Hepatocyte (in vitro differentiated cells): Measurements from ENCODE around the gene LBP. TPM values are rescaled to one million over a fixed set of nuclear protein-coding genes. Genes with fewer than 3 reads are reported as not detected.

ENCODE experiments used
- DNase-seq: peaks from one replicate; pipeline ENCODE4 v3.0.0-alpha.2; 2016; ENCODE audit warnings: low spot score
- H2AFZ ChIP-seq: fragments of 200-600 bp; sonication (generic); 2 replicates; pipeline ENCODE4 v1.6.0; 2016; ENCODE audit warnings: antibody characterized with exemption, mild to moderate bottlenecking
- H3K27ac ChIP-seq: fragments of 200-600 bp; sonication (generic); 2 replicates; pipeline ENCODE4 v1.5.1; 2016; ENCODE audit warnings: mild to moderate bottlenecking
- H3K27me3 ChIP-seq: fragments of 200-600 bp; sonication (generic); 2 replicates; pipeline ENCODE4 v1.6.1; 2016
- H3K36me3 ChIP-seq: fragments of 200-600 bp; sonication (generic); replicated peaks from 2 replicates; pipeline ENCODE4 v1.5.1; 2016; ENCODE audit warnings: low read depth; ENCODE audit not compliant: insufficient read depth
- H3K4me1 ChIP-seq: fragments of 200-600 bp; sonication (generic); 2 replicates; pipeline ENCODE4 v1.5.1; 2016; ENCODE audit warnings: mild to moderate bottlenecking, moderate library complexity; ENCODE audit not compliant: insufficient read depth
- H3K4me2 ChIP-seq: fragments of 200-600 bp; sonication (generic); 2 replicates; pipeline ENCODE4 v1.6.0; 2016
- H3K4me3 ChIP-seq: fragments of 200-600 bp; sonication (generic); 2 replicates; pipeline ENCODE4 v1.5.1; 2016; ENCODE audit warnings: mild to moderate bottlenecking
- H3K79me2 ChIP-seq: fragments of 200-600 bp; sonication (generic); 2 replicates; pipeline ENCODE4 v1.6.0; 2017; ENCODE audit warnings: mild to moderate bottlenecking
- H3K9me2 ChIP-seq: fragments of 200-600 bp; sonication (generic); replicated peaks from 2 replicates; pipeline ENCODE4 v1.6.0; 2017; ENCODE audit warnings: mild to moderate bottlenecking; ENCODE audit not compliant: insufficient read depth
- H3K9me3 ChIP-seq: fragments of 200-600 bp; sonication (generic); 2 replicates; pipeline ENCODE4 v1.5.1; 2016; ENCODE audit warnings: low read depth, mild to moderate bottlenecking
- H4K20me1 ChIP-seq: fragments of 200-600 bp; sonication (generic); 2 replicates; pipeline ENCODE4 v1.6.0; 2016; ENCODE audit warnings: mild to moderate bottlenecking; ENCODE audit not compliant: insufficient read depth, poor library complexity, severe bottlenecking
- CTCF ChIP-seq: fragments of 200-600 bp; sonication (generic); IDR thresholded peaks from 2 replicates; pipeline ENCODE4 v1.5.1; 2016; ENCODE audit warnings: antibody characterized with exemption, mild to moderate bottlenecking; ENCODE audit not compliant: poor library complexity
- EZH2 ChIP-seq: fragments of 200-600 bp; sonication (generic); IDR thresholded peaks from 2 replicates; pipeline ENCODE4 v1.6.1; 2016; ENCODE audit warnings: antibody characterized with exemption, mild to moderate bottlenecking, borderline replicate concordance
- EZH2phosphoT487 ChIP-seq: fragments of 200-600 bp; sonication (generic); IDR thresholded peaks from one replicate; pipeline ENCODE4 v1.6.1; 2018; ENCODE audit warnings: antibody characterized with exemption, mild to moderate bottlenecking, low read depth, moderate library complexity; ENCODE audit not compliant: unreplicated experiment, severe bottlenecking
- WGBS: methylation state at CpG from one replicate; pipeline ENCODE4 v1.1.6; 2016; ENCODE audit warnings: low lambda C conversion rate; ENCODE audit errors: missing lambda C conversion rate; 5-methylcytosine and 5-hydroxymethylcytosine counted together
- polyA plus RNA-seq: library from polyadenylated mRNA; unstranded; fragments of >200 nt; fragmentation: Nextera tagmentation; extraction: Ambion mirVana; gene quantifications from 2 replicates; pipeline ENCODE4 v1.2.1, GENCODE V29; 2016
- total RNA-seq: library from RNA; depleted of rRNA; stranded (reverse); fragments of >200 nt; gene quantifications from 2 replicates; pipeline ENCODE4 v1.2.3, GENCODE V29; 2014

LBP gene
- total and polyA plus RNA-seq, 2 experiments from 2014 or later = 57.2 to 71.5 TPM

- Histone ChIP-seq H3K79me2 (no peaks in the 10 kb centered on the region), H3K9me2 (no peaks in the 10 kb centered on the region), H3K27ac (no peak overlapping the region), H2AFZ (no peak overlapping the region), H3K9me3 (no peaks in the 10 kb centered on the region), H3K36me3 (no peaks in the 10 kb centered on the region), H4K20me1 (no peaks in the 10 kb centered on the region), H3K4me3 (no peak overlapping the region), H3K4me2 (no peak overlapping the region), H3K27me3 (peaks cover 6% of the 10 kb centered on the region), H3K4me1 (no peaks in the 10 kb centered on the region)
- TF ChIP-seq CTCF = no peak
- no peak for TF ChIP-seq EZH2
- no peak for TF ChIP-seq EZH2phosphoT487
- 60% methylated on average over 6 of the region's 6 CpGs for WGBS
- DNase-seq = no peak
Measured at GRCh38 chr20:38320221-38320620, 26.1 kb upstream of the LBP start.

DNA sequence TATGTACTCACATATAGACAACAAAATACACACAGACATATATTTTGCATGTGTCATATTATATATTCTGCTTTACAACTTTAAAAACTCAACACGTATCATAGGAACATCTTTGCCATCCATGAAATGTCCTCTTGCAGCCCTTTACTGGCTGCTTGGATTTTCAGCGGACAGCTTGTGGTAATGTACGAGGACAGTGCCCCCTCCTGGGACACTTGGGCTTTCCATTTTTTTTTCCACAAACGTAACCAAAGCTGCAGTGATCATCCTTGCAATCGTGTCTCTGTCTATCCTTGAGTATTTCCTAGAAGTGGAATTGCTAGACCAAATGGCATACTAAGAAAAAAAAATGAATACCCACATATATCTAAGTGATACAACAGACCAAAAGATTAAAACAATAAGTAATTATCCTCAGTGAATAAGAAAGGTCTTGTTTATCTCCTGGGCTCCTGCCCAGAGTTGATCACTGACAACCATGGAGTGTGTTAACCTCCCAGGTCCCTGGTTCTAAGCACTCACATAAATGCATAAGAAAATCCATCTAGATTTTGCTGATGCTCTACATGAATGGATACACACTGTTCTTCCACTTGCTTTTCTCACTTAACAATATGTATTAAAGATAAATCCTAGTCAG is 24.2 kb upstream of the LBP start:
- peaks cover 6% of the 10 kb centered on the region for H3K27me3 ChIP-seq
- no peaks in the 10 kb centered on the region for H3K9me3 ChIP-seq
- no peak overlapping the region for H3K4me3 ChIP-seq
- TF ChIP-seq EZH2phosphoT487 (no peak), CTCF (peak; percentile 80)
- no peaks in the 10 kb centered on the region for H4K20me1 ChIP-seq
- H3K9me2 ChIP-seq = no peaks in the 10 kb centered on the region
- DNase-seq = peak; percentile 79
- H2AFZ ChIP-seq = no peak overlapping the region
- H3K27ac ChIP-seq = no peak overlapping the region
- WGBS = 6% methylated on average over 5 of the region's 5 CpGs
- no peaks in the 10 kb centered on the region for H3K79me2 ChIP-seq
- no peak overlapping the region for H3K4me2 ChIP-seq
- H3K4me1 ChIP-seq = no peaks in the 10 kb centered on the region
- H3K36me3 ChIP-seq = no peaks in the 10 kb centered on the region

GRCh38 chr20:38324159-38324558 is 22.1 kb upstream of the LBP start:
- Histone ChIP-seq H3K9me2 (no peaks in the 10 kb centered on the region), H4K20me1 (no peaks in the 10 kb centered on the region), H3K27me3 (peaks cover 6% of the 10 kb centered on the region), H3K9me3 (no peaks in the 10 kb centered on the region), H3K4me1 (no peaks in the 10 kb centered on the region), H3K36me3 (no peaks in the 10 kb centered on the region), H3K4me3 (no peak overlapping the region), H3K4me2 (no peak overlapping the region), H3K27ac (no peak overlapping the region), H3K79me2 (no peaks in the 10 kb centered on the region), H2AFZ (no peak overlapping the region)
- DNase-seq = no peak
- WGBS = 95% methylated on average over 3 of the region's 3 CpGs
- TF ChIP-seq EZH2 = no peak

DNA sequence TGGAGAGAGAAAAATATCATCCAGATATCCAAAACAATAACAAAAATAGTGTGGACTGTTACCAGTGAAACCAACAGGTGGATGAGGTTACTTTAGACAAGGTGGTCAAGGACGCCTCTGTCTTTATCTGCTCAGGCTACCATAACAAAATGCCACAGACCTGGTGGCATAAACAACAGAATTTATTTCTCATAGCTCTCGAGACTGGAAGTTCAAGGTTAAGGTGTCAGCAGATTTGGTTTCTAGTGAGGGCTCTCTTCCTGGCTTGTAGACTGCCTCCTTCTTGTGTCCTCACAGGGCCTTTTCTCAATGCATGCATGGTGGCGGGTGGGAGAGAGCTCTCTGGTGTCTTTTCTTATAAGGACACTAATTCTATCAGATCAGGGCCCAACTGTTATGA is 21.1 kb upstream of the LBP start:
- WGBS = 74% methylated on average over 3 of the region's 3 CpGs
- H3K36me3 ChIP-seq = no peaks in the 10 kb centered on the region
- H3K9me2 ChIP-seq = no peaks in the 10 kb centered on the region
- H3K4me2 ChIP-seq = no peak overlapping the region
- DNase-seq = no peak
- no peaks in the 10 kb centered on the region for H3K4me1 ChIP-seq
- no peak overlapping the region for H3K27ac ChIP-seq
- no peaks in the 10 kb centered on the region for H3K27me3 ChIP-seq
- no peaks in the 10 kb centered on the region for H4K20me1 ChIP-seq
- no peaks in the 10 kb centered on the region for H3K9me3 ChIP-seq
- H3K79me2 ChIP-seq = no peaks in the 10 kb centered on the region
- TF ChIP-seq EZH2 (no peak), EZH2phosphoT487 (no peak), CTCF (no peak)
- H3K4me3 ChIP-seq = no peak overlapping the region
- H2AFZ ChIP-seq = no peak overlapping the region
